ENCODE data around the gene MBD4.
A peak's percentile ranks its signal among the peaks of the same experiment; 100 is the strongest.

Gene MBD4

GRCh38 chr3:129463094-129463493 is 23.3 kb upstream of the MBD4 start:
- DNase-seq (ENCODE audit: low read depth) = no peak

- DNase-seq (ENCODE audit: low read depth) = no peak
Measured at GRCh38 chr3:129462361-129462968, 22.7 kb upstream of the MBD4 start.

- DNase-seq (ENCODE audit: low read depth) = no peak
Measured at GRCh38 chr3:129461461-129462146, 21.9 kb upstream of the MBD4 start.

DNA sequence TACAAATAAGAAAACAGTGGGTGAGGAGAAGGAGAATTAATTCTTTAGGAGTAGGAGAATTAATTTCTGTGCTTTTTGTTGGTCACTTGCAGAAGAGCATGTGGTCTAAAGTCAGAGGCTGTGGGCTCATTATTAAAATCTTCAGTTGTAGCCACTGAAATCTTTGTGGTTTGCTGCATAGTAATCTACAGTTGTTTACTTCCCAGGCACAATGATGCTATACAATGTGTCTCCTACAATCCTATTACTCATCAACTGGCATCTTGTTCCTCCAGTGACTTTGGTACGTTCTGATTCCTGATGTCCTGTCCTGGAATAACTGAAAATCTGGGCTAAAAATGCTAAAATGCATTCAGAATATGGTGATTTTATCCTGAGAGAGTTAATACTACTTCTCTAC is 21.3 kb upstream of the MBD4 start:
- DNase-seq (ENCODE audit: low read depth) = no peak

- DNase-seq (ENCODE audit: low read depth) = no peak
Measured at GRCh38 chr3:129460572-129460971, 20.8 kb upstream of the MBD4 start.

- no peak for DNase-seq (ENCODE audit: low read depth)
Measured at GRCh38 chr3:129460155-129460554, 20.4 kb upstream of the MBD4 start.

DNA sequence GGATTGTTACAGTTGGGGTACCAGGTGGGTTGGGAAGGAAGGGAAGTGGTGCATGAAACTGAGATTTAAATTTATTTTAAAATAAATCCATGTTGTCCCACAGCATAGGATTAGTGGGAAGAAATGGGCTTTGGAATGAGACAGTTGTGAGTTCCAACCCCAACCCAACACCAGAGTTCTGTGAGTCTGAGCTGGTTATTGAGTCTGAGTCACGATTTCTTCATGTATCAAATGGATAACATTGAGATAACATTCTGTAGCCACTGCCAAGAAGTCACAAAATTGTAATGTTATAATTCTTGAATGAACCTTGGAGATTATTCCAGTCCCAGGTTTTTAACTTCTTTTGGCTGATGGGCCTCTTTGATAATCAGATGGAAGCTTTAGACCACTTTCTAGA is 14.0 kb upstream of the MBD4 start:
- no peak for DNase-seq (ENCODE audit: low read depth)

DNA sequence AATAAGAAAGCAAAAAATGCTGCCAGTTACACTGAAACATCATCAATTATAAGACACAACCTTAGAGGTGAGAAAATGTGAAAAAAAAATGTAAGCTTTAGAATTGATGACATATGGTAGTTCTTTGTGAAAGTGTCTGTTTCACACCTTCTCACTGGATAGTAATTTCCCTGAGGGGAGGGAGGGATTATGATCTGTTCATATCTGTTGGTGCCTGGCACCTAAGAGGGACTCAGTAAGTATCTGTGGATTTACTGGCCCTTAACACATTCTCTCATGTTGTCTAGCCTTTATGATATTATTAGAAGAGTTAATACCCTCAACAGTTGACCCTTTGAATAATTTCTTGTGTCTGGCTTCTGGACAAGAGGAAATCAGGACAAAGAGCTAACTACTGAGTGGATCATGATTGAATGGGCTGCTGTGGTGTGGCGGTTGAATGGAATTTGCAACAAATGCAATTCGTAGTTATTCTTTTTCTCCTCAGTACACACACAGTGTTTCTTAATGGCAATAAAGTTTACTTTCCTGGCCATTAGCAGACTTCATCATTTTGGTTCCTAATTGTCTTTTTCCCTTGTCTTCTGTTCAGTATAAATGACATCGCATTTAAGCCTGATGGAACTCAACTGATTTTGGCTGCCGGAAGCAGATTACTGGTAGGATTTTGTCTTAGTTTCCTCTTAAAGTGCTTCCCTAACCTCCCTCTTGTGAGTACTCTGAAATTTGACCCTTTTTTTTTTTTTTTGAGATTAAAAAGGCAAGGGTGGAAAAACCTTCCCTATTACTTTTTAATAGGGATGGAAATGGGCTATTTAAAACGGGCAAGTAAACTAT is 9.7 kb upstream of the MBD4 start:
- DNase-seq (ENCODE audit: low read depth) = no peak

DNA sequence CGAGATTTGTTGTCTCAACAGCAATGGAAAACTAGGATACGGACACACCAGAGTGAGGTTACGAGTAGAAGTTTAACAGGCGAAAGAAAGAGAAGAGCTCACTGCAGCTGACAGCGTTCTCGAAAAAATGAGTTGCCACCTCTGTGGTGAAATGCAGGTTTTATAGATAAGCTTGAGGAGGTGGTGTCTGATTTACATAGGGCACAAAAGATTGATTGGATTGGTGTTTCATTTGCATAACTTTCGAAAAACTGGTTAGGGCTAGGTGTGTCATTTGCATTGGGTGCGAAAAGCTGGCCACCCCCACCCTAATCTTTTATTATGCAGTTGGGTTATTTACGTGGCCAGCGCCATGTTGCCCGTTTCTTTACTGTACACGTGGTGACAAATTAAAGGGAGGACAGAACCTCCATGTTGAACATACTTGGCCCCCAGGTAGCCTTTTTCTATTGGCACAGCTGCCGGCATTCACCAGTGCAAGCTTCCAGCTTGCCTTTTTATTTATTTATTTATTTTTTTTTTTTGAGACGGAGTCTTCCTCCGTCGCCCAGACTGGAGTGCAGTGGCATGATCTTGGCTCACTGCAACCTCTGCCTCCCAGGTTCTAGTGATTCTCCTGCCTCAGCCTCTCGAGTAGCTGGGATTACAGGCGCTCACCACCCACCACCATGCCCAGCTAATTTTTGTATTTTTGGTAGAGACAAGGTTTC is 8.6 kb upstream of the MBD4 start:
- DNase-seq (ENCODE audit: low read depth) = no peak

GRCh38 chr3:129446926-129447325 is 7.2 kb upstream of the MBD4 start:
- DNase-seq (ENCODE audit: low read depth) = no peak

DNA sequence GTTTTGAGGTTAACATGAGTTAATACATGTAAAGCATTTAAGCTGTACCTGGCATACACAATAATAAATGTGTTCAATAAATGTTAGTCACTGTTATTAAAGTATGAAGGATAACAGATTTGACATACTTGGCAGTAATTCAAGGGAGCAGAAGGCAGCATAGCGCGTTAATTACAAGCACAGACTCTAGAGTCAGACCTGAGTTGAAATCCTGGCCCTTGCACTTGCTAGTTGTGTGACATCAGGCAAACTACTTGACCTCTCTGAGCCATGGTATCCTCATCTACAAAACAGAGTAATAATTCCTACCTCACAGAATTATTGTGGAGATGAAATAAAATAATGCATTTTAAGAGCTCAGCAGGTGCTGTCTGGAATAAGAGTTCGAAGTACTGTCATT is 5.7 kb upstream of the MBD4 start:
- DNase-seq (ENCODE audit: low read depth) = no peak

GRCh38 chr3:129442947-129443346 is 3.2 kb upstream of the MBD4 start:
- DNase-seq (ENCODE audit: low read depth) = no peak

GRCh38 chr3:129442486-129442885 is 2.7 kb upstream of the MBD4 start:
- no peak for DNase-seq (ENCODE audit: low read depth)

DNA sequence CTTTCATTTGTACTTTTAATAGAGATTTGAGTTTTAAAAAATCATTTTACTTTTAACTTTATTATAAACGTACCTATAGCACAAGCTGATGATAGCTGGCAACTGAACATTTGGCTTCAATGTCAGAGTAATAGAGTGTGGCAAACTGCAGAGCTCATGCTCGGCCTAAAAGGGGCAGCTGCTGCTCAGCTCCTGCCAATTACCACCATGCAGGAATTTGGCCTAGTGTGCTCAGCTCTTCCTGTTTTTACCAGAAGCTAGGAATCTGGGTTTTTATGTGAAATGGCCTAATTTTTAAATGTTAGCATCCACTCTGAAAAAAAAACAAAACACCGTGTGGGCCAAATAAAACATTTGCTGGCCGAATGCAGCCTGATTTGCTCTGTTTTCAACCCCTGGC is 2.0 kb upstream of the MBD4 start:
- DNase-seq (ENCODE audit: low read depth) = no peak

GRCh38 chr3:129441215-129441614 is 1.5 kb upstream of the MBD4 start:
- no peak for DNase-seq (ENCODE audit: low read depth)

DNA sequence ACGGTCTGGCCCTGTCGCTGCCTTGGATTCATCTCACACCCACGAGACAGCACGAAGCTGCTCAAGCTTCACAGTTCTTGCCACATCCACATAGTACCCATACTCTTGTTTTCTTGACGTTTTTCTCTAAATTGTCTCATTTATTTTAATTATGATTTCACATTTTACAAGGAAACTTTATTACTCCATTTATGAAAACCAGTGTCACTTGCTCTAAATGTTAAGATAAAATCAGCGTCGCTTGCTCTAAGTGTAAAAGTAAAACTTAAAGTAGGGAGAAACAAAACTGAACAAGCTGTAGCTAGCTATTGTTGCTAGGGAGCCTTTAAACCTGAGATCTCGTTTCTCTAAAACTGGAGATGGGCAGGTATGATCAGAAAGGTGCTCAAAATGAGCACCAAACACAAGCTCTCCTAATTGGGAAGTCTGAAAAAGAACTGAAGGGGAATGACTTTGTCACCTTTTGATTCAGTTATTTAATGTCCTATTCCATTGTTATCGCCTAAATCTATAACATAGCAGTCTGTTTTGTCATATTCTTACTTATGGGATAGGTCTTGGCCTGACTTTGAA is 956 bp upstream of the MBD4 start:
- DNase-seq (ENCODE audit: low read depth) = no peak

DNA sequence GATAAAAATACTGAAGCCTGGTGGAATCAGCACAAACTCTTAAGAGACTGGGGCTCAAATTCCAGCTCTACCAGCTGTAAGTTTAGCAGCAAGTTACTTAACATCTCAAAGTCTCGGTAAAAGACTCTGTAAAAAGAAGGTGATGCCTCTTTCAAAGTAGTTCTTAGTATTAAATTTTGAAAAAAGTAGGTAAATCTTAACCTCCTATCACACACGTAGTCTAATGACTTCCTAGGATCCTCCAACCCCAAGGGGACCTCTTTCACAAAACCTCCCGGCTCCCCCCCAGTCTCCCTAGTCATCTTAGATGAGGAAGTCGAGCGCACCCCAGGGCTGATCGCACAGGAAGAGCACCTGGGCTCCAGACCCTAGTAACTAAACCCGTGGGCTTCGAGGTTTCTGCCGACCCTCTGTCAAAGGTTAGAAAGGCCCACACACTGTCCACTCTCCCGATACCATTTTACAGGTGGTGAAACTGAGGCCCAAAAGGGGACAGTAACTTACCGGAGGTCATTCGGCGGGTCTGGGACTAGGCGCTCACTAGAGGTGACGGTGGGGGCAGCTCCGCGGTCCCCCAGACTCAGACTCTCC is 427 bp downstream of the MBD4 start:
- DNase-seq (ENCODE audit: low read depth) = peak; percentile 33

DNA sequence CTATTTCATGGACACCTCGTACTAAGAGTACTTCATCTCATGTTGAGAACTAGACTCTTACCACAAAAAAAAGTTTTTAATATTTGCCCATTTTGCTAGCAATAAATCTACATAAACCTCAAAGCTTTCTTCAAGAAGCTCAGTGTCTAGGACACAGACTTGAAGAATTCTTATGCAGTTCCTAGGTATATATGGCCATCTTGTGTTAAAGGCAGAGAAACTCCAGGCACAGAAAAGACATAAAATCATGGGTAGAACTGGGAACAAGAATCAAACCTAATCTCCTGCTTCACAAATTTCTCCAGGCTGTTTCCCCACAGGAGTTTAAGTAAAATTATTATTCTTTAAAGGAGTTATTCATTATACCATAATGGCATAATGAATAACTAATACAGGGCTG is 4.4 kb downstream of the MBD4 start:
- DNase-seq (ENCODE audit: low read depth) = no peak

- DNase-seq (ENCODE audit: low read depth) = no peak
Measured at GRCh38 chr3:129434140-129434539, 5.6 kb downstream of the MBD4 start.

DNA sequence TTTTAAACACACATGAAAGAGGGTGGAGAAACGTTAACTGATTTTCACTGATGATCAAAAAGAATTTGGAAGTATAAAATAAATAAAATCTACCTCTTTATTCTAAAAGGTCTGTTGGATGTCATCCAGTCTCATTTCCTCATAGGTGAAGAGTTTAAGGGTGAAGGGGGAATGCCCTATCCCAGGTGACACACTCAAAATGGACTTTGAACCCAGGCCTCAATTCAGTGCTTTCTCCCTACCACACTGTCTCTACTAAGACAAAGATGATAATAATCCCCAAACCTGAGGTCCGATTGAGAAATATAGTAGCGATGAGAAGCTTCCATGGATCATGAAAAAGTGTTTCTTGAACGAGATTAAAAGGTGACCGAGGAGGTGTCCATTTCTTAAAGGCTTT is 6.2 kb downstream of the MBD4 start:
- DNase-seq (ENCODE audit: low read depth) = no peak

- no peak for DNase-seq (ENCODE audit: low read depth)
Measured at GRCh38 chr3:129432671-129433070, 7.1 kb downstream of the MBD4 start.

- DNase-seq (ENCODE audit: low read depth) = no peak
Measured at GRCh38 chr3:129432036-129432435, 7.7 kb downstream of the MBD4 start.

All from T follicular helper cell (primary cell).